Right lobe of liver (tissue), 6 donors: Measurements from ENCODE around the gene REXO1. TPM values are rescaled to one million over a fixed set of nuclear protein-coding genes. Genes with fewer than 3 reads are reported as not detected.

Source experiments
- ATAC-seq, 4 donors: fragments of 200-7000 bp; cut with Tn5 transposase; one replicate each; pipeline ENCODE4 v1.9.1; 2020; ENCODE audit warnings: mild to moderate bottlenecking in 4 of 4, moderate library complexity in 4 of 4
- DNase-seq, 3 donors: peaks; one replicate each; pipeline ENCODE4 v3.0.0-alpha.2; 2020
- H3K27ac ChIP-seq, 3 donors: fragments of 200-600 bp; one replicate each; pipeline ENCODE4 v1.8.0; 2022
- H3K27me3 ChIP-seq, 2 donors: fragments of 200-600 bp; one replicate each; pipeline ENCODE4 v1.8.0; 2022
- H3K36me3 ChIP-seq, 4 donors: fragments of 200-600 bp; sonication (generic) in 1 of 4; one replicate each; pipeline versions ENCODE4 v1.5.1 to v1.8.0; 2017 to 2022; ENCODE audit warnings: control low read depth in 1 of 4
- H3K4me1 ChIP-seq, 4 donors: fragments of 200-600 bp; sonication (generic) in 1 of 4; one replicate each; pipeline versions ENCODE4 v1.5.1 to v1.8.0; 2017 to 2022; ENCODE audit warnings: control low read depth in 1 of 4
- H3K4me3 ChIP-seq, 3 donors: fragments of 200-600 bp; one replicate each; pipeline ENCODE4 v1.8.0; 2022
- H3K9me3 ChIP-seq, 4 donors: fragments of 200-600 bp; sonication (generic) in 1 of 4; one replicate each; pipeline versions ENCODE4 v1.5.1 to v1.8.0; 2017 to 2022; ENCODE audit warnings: control low read depth in 1 of 4
- CTCF ChIP-seq, 4 donors: fragments of 200-600 bp in 3 of 4; fragments of 450-650 bp in 1 of 4; IDR thresholded peaks; one replicate each; pipeline versions ENCODE4 v1.5.1 to v1.8.0; 2016 to 2022; ENCODE audit warnings: antibody characterized with exemption in 4 of 4, mild to moderate bottlenecking in 2 of 4
- POLR2A ChIP-seq: fragments of 450-650 bp; IDR thresholded peaks from one replicate; pipeline ENCODE4 v1.6.1; 2017; ENCODE audit warnings: antibody characterized with exemption, mild to moderate bottlenecking
- WGBS: methylation state at CpG from one replicate; pipeline ENCODE4 v1.1.6; 2018; ENCODE audit warnings: low coverage, low lambda C conversion rate; ENCODE audit not compliant: insufficient coverage; ENCODE audit errors: missing lambda C conversion rate; 5-methylcytosine and 5-hydroxymethylcytosine counted together
- intact Hi-C, 2 donors: fragments of 100-400 bp; cut with DNase I; formaldehyde crosslinking; loops; one replicate each; pipeline versions ENCODE4 v1.11.2 to v1.14.1; 2022
- total RNA-seq, 6 experiments: library from RNA; depleted of rRNA in 2 of 6; stranded (reverse); fragments of >200 nt in 2 of 6; fragmentation: NEBNext Ultra II Directional in 3 of 6; extraction: Animal tissue kit (Norgen Biotek cat#: 25700) in 3 of 6; gene quantifications; one replicate each; pipeline versions ENCODE4 v1.1.0 to v1.2.4, GENCODE V29; 2016 to 2023
- donor health status: DM: no; HTN: yes; CAD: no.
- donor health status: DM: no; HTN: no; CAD: no.
- donor health status: DM: no; HTN: no; CAD: no.
- donor health status: DM: no; HTN: yes; CAD: no.
- donor health status: DM: no; HTN: yes; CAD: no.

Gene REXO1
- total RNA-seq, 6 experiments from 2014 or later, result 8.0 to 17.7 (median 12.6) TPM

GRCh38 chr19:1823539-1824251, 24.6 kb downstream of the REXO1 start:
- Histone ChIP-seq H3K4me3 (no peak overlapping the region), H3K4me1 (peaks cover 0 to 24% (median 6%) of the 10 kb centered on the region in 4 donors), H3K9me3 (no peaks in the 10 kb centered on the region), H3K27me3 (no peaks in the 10 kb centered on the region), H3K27ac (no peak overlapping the region), H3K36me3 (peaks cover 0 to 42% (median 15%) of the 10 kb centered on the region in 4 donors)
- WGBS, result no CpG with 5 or more reads among the region's 36 CpGs
- TF ChIP-seq CTCF (IDR thresholded peaks at IDR 0.05) (no peak), POLR2A (no peak)
- DNase-seq, result no peak
- intact Hi-C loops, result no loop called here
- no peak for ATAC-seq

GRCh38 chr19:1823020-1823419, 25.3 kb downstream of the REXO1 start:
- Histone ChIP-seq H3K27ac (no peak overlapping the region), H3K27me3 (no peaks in the 10 kb centered on the region), H3K36me3 (peaks cover 0 to 49% (median 20%) of the 10 kb centered on the region in 4 donors), H3K9me3 (no peaks in the 10 kb centered on the region), H3K4me1 (peaks cover 0 to 22% (median 6%) of the 10 kb centered on the region in 4 donors), H3K4me3 (no peak overlapping the region)
- 100% methylated on average over 1 of the region's 8 CpGs for WGBS
- intact Hi-C loops, result no loop called here
- no peak for TF ChIP-seq CTCF (IDR thresholded peaks at IDR 0.05)
- TF ChIP-seq POLR2A, result no peak
- ATAC-seq (no peak), DNase-seq (no peak)

GRCh38 chr19:1822210-1822609, 26.1 kb downstream of the REXO1 start:
- peaks cover 0 to 14% (median 5%) of the 10 kb centered on the region in 4 donors for H3K4me1 ChIP-seq
- no peak overlapping the region for H3K27ac ChIP-seq
- H3K4me3 ChIP-seq, result no peak overlapping the region
- no peak for ATAC-seq
- no peaks in the 10 kb centered on the region for H3K27me3 ChIP-seq
- DNase-seq, result no peak
- H3K36me3 ChIP-seq, result peaks cover 0 to 56% (median 24%) of the 10 kb centered on the region in 4 donors
- WGBS, result no CpG with 5 or more reads among the region's 19 CpGs
- H3K9me3 ChIP-seq, result no peaks in the 10 kb centered on the region
- intact Hi-C loops, result no loop called here
- TF ChIP-seq POLR2A (no peak), CTCF (IDR thresholded peaks at IDR 0.05) (no peak)

GRCh38 chr19:1819341-1820255, 28.7 kb downstream of the REXO1 start:
- TF ChIP-seq POLR2A (no peak), CTCF (IDR thresholded peaks at IDR 0.05) (no peak)
- H3K4me1 ChIP-seq, result no peaks in the 10 kb centered on the region
- intact Hi-C loops, result no loop called here
- H3K27me3 ChIP-seq, result no peaks in the 10 kb centered on the region
- no CpG with 5 or more reads among the region's 43 CpGs for WGBS
- peaks cover 0 to 78% (median 34%) of the 10 kb centered on the region in 4 donors for H3K36me3 ChIP-seq
- H3K9me3 ChIP-seq, result no peaks in the 10 kb centered on the region
- no peak overlapping the region for H3K4me3 ChIP-seq
- DNase-seq (no peak), ATAC-seq (no peak)
- no peak overlapping the region for H3K27ac ChIP-seq
